Measurements from ENCODE around the gene THEM4. TPM values are rescaled to one million over a fixed set of nuclear protein-coding genes. Genes with fewer than 3 reads are reported as not detected.

Gene THEM4
- total RNA-seq, 1 donor from 2014 or later: 21.7 TPM

- Histone ChIP-seq H3K27me3 (ENCODE audit: control insufficient read depth, insufficient read depth, low read length) (peaks cover 7% of the 10 kb centered on the region), H3K36me3 (ENCODE audit: control insufficient read depth, insufficient read depth, low read length) (no peaks in the 10 kb centered on the region), H3K4me3 (ENCODE audit: low read depth, low read length) (no peak within 1 kb of the TSS)
- DNase-seq (ENCODE audit: low read depth): no peak
- TF ChIP-seq CTCF (IDR thresholded peaks at IDR 0.05; ENCODE audit: insufficient read depth, low read length, poor library complexity, severe bottlenecking): no peak
Measured at GRCh38 chr1:151853411-151853943, 55.8 kb downstream of the THEM4 start, which contains the start of gene THEM5. TSS of gene THEM5 (minus strand) at chr1:151853712. CDS start at chr1:151853565, 147 bp downstream.

- Histone ChIP-seq H3K4me3 (ENCODE audit: low read depth, low read length) (no peak overlapping the region), H3K36me3 (ENCODE audit: control insufficient read depth, insufficient read depth, low read length) (no peaks in the 10 kb centered on the region), H3K27me3 (ENCODE audit: control insufficient read depth, insufficient read depth, low read length) (peaks cover 7% of the 10 kb centered on the region)
- no peak for TF ChIP-seq CTCF (IDR thresholded peaks at IDR 0.05; ENCODE audit: insufficient read depth, low read length, poor library complexity, severe bottlenecking)
- DNase-seq (ENCODE audit: low read depth): no peak
Measured at GRCh38 chr1:151852733-151853132, 56.6 kb downstream of the THEM4 start.

DNA sequence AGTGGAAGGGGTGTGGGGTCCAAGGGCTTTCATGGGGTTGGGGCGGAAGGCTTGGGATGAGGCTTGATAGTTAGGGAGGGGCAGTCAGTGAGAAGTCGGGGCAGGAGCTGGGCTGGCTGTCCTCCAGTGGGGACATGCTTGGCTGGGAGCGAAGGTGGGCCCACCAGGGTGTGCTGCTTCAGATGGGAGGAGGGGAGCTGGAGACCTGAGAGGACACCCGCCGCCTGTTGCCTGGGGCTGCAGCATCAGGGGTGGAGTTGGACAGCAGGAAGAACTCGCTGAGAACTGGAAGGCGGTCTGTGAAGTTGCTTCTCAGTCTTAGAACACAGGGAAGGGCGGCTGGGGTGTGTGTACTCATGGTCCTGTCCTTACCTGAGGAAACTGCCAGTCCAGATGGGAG lies 57.4 kb downstream of the THEM4 start:
- Histone ChIP-seq H3K27me3 (ENCODE audit: control insufficient read depth, insufficient read depth, low read length) (peaks cover 7% of the 10 kb centered on the region), H3K36me3 (ENCODE audit: control insufficient read depth, insufficient read depth, low read length) (no peaks in the 10 kb centered on the region), H3K4me3 (ENCODE audit: low read depth, low read length) (no peak overlapping the region)
- no peak for DNase-seq (ENCODE audit: low read depth)
- no peak for TF ChIP-seq CTCF (IDR thresholded peaks at IDR 0.05; ENCODE audit: insufficient read depth, low read length, poor library complexity, severe bottlenecking)

DNA sequence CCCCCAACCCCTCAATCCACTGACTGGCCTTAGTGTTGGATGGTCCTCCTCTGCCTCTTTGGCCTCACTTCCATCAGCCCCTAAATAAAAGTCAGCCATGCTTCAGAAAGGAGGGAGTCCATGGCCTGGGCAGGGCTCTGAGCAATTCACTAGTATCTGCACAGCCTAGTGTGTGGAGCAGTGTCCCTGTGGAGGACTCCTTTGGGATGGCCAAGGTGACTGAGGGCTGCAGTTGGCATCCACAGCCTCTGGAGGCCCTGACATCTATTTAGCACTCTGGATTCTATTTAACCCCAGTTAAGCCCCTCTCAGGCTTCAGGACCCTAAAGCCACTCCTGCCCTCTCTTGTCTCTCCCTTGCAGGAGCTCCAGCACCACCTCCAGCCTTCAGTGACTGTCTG lies 59.4 kb downstream of the THEM4 start:
- Histone ChIP-seq H3K36me3 (ENCODE audit: control insufficient read depth, insufficient read depth, low read length) (no peaks in the 10 kb centered on the region), H3K4me3 (ENCODE audit: low read depth, low read length) (no peak overlapping the region), H3K27me3 (ENCODE audit: control insufficient read depth, insufficient read depth, low read length) (peaks cover 7% of the 10 kb centered on the region)
- TF ChIP-seq CTCF (IDR thresholded peaks at IDR 0.05; ENCODE audit: insufficient read depth, low read length, poor library complexity, severe bottlenecking): no peak
- DNase-seq (ENCODE audit: low read depth): no peak

DNA sequence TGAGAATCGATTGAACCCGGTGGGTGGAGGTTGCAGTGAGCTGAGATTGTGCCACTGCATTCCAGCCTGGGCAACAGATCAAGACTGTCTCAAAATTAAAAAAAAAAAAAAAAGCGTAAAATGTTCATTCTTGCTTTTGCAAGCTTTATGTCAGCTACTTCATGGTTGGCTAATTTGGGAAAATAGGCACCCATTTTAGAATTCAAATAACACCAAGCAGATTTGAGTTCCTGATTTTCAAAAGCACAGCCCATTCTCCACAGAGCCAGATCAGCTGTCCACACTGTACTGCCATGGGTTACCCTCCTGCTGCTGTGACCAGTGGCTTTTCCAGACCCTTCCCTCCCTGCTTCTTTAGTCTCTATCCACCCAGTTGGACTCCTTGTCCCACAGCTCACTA lies 60.2 kb downstream of the THEM4 start:
- no peak for DNase-seq (ENCODE audit: low read depth)
- H3K27me3 ChIP-seq (ENCODE audit: control insufficient read depth, insufficient read depth, low read length): peaks cover 7% of the 10 kb centered on the region
- TF ChIP-seq CTCF (IDR thresholded peaks at IDR 0.05; ENCODE audit: insufficient read depth, low read length, poor library complexity, severe bottlenecking): no peak
- no peak overlapping the region for H3K4me3 ChIP-seq (ENCODE audit: low read depth, low read length)
- H3K36me3 ChIP-seq (ENCODE audit: control insufficient read depth, insufficient read depth, low read length): no peaks in the 10 kb centered on the region
